GM12801 (cell line): ENCODE measurements around the gene CASK.

Experiments
- TF ChIP-seq, protein P1 (sequence below): IDR thresholded peaks from one replicate; pipeline ENCODE4 v1.5.1; 2011; ENCODE audit warnings: control low read depth; ENCODE audit not compliant: insufficient read length; ENCODE audit errors: extremely low read depth

The CASK gene

DNA sequence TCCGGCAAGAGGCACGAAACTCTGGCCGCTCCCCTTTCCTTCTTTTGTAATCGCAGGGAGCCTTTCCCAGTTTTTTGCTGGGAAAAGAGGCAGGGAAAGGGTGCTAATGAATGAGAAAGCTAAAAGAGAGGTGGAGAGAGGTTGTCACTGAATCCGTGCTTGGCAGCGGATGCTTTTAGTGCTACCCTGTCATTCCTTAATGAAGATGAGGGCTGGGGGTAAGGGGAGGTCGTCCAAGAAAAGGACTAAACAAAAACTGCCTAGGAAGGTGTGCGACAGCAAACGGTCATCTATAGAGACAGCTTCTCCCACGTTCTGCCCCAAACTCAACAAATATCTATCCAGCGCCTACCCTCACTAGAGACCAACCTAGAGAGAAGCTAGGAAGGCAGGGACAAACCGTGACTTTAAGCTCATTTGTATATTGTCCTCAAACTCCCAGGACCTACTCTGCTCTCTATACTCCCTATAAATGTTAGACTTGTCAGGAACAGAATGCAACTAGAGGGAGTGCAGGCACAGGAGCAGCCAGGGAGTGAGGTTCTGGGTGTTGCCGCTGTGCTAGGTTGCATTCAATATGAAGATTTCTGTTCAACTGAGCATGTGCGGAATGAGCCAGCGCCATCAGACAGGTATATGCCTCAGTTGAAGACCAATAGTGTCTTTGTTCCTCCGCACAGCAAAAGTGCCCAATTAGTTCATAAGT, 777 bp upstream of the CASK start:
- TF ChIP-seq, protein P1, sequence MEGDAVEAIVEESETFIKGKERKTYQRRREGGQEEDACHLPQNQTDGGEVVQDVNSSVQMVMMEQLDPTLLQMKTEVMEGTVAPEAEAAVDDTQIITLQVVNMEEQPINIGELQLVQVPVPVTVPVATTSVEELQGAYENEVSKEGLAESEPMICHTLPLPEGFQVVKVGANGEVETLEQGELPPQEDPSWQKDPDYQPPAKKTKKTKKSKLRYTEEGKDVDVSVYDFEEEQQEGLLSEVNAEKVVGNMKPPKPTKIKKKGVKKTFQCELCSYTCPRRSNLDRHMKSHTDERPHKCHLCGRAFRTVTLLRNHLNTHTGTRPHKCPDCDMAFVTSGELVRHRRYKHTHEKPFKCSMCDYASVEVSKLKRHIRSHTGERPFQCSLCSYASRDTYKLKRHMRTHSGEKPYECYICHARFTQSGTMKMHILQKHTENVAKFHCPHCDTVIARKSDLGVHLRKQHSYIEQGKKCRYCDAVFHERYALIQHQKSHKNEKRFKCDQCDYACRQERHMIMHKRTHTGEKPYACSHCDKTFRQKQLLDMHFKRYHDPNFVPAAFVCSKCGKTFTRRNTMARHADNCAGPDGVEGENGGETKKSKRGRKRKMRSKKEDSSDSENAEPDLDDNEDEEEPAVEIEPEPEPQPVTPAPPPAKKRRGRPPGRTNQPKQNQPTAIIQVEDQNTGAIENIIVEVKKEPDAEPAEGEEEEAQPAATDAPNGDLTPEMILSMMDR: no peak

DNA sequence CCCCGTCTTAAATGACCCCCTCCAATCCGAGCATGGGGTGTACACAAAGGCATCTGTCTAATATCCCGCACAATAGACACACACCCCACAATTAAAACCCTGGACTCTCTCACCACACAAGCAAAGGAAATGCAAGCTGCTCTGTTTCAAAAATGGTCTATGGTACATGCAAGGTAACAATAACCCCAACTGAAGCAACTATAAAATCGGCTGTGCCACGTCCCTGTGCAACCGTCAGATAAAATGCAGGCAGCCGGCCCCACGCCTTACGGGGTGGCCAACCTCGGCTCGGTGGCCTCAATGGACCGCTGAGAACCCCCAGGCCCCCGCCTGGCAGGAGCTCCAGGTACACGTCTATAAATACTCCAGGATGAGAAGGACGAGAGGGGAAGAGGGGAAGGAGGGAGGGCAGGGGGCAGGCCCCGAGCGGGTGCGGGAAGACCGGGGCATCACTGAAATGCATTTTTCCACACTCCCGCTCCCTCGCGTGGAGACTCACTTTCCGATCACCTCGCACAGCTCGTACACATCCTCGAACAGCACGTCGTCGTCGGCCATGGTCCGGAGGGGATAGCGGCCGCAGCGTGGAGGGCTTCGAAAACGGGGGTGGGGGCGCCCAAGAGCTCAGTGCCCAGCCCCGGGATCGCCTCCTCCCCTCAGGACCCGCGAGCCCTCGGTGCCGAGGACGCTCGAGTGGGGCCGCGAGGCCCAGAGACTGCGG, 763 bp downstream of the CASK start:
- TF ChIP-seq, protein P1: no peak

DNA sequence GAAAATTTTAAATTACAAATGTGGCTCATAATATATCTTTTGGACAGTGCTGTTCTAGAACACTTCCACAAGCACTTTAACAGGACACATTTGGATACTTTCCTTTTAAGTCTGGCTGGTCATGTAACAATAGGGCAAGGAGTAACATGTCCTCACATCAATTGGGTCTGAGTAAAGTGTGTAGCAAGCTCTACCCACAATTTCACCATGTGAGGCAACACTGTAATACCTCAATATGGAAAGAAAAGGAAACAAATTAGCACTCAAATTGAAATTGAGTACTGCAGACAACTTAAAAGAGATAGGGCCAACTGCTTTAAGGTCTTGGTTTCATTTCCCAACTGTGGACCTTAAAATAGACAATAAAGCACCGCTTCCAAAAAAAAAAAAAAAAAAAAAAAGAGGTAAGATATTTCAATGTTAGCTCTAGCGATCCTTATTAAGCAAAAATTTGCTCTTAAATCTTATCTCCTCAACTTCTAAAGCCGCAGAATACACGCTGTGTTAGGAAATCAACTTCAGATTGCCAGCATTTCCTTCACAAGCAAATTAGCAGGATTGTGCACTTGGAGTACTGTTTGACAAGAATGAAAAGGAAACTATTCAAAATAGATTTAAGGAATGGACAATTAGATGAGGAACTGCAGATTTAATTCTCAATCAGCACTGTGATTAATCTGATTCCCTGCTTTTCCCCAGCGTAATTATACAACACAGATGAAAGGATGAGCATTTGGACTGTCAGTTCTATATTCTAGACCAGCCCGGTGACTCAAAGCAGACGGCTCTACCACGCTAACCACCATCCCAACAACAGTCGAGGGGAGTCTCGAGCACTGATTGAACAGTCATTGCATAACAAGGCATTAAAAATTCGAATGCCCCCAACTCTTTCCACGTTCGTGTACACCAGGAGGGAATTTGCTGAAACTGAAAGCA, 1.6 kb downstream of the CASK start:
- TF ChIP-seq, protein P1: no peak

DNA sequence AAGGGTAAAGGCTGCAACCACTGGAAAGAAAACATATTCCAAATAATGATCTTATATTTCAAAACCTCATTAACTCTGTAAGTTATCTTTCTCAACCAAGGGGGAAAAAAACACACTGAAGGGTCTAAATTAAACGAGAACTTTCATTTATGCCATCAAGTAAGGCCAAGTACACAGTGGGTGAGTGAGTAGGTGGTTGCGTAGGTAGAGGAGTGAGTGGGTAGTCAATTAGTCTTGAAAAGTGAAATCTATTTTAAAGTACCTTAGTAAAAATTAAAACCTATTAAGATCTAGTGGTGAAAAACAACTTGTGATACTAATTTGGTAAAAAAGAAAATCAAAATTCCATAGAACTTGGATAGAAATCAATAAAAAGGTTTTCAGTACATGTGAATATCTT, 3.5 kb downstream of the CASK start:
- TF ChIP-seq, protein P1: no peak

DNA sequence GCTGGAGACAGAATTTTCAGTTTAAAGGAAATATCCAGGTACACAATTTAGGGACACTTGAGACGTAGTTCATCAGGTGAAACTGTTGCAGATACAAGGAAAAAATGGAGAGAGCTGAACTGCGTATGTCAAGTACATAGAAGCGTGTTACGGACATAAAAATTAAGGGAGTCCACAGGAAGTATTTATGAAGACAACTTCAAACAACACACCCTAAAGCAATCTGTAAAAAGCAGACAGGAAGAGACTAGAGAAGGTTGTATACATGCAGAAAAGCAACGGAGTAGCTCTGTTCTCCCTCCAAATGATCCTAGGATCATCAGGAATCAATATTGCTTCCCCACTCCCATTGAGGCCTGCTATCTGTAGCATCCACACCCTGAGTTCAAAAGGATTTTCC, 5.8 kb downstream of the CASK start:
- TF ChIP-seq, protein P1: no peak

DNA sequence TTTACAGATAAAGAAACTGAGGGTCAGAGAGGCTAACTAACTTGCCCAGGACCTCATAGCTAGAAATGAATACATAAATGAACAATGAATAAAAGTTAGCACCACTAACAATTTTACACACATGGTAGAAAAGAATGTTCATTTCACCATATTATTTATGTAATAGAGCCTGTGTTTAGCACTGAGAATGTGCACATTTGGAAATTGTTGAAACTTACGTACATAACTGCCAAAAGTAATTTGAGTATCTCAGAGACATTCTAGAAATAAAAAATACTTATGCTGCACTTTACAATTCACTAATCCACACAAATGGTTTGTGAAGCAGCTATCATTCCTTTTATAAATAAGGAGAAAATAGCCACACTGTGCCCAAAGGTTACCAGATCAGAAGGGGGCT, 9.9 kb downstream of the CASK start:
- TF ChIP-seq, protein P1: no peak

DNA sequence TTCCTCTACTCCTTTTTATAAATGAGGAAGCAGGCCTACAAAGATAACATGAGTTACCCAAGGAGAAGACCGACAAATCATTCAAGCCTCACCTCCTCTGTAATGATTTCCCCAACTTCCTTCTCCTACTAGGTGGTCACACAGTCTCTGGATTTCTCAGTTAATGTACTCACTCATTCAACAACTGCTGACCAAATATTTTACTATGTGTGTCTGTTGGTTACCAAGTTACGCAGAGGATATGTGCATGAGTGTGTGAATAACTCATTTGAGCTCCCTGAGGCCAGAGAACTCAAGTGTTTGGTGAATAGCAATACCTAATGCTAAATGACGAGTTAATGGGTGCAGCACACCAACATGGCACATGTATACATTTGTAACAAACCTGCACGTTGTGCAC, 10.4 kb downstream of the CASK start:
- TF ChIP-seq, protein P1: no peak
